Endothelial cell of umbilical vein (primary cell): ENCODE results near the gene OPCML.

ENCODE experiments used
- CTCF ChIP-seq, 2 donors: IDR thresholded peaks; 1 replicate in 1 of 2; 2 replicates in 1 of 2; pipeline ENCODE4 v1.5.1; 2011; ENCODE audit warnings: low read length in 2 of 2, mild to moderate bottlenecking in 2 of 2, moderate library complexity in 2 of 2, control low read depth in 1 of 2, inconsistent platforms in 1 of 2, low read depth in 1 of 2; ENCODE audit not compliant: insufficient read depth in 1 of 2; ENCODE audit errors: extremely low read depth in 1 of 2
- EZH2 ChIP-seq: IDR thresholded peaks from 2 replicates; pipeline ENCODE4 v1.6.1; 2012; ENCODE audit warnings: borderline replicate concordance, low read depth, mild to moderate bottlenecking, moderate library complexity, low read length, inconsistent platforms; ENCODE audit not compliant: severe bottlenecking
- MAX ChIP-seq: IDR thresholded peaks from 2 replicates; pipeline ENCODE4 v1.6.1; 2011; ENCODE audit not compliant: insufficient read depth, insufficient read length
- POLR2AphosphoS5 ChIP-seq: IDR thresholded peaks from 2 replicates; pipeline ENCODE4 v1.6.1; 2012; ENCODE audit warnings: low read depth, mild to moderate bottlenecking, control low read depth, low read length, moderate library complexity; ENCODE audit not compliant: insufficient read depth

GRCh38 chr11:133222425-133223330, 309.6 kb downstream of the OPCML start:
- TF ChIP-seq EZH2 = no peak
- TF ChIP-seq CTCF (IDR thresholded peaks at IDR 0.05; ENCODE audit: extremely low read depth in 1 of 2, insufficient read depth in 1 of 2, low read depth in 1 of 2, low read length in 2 of 2) = no peak
- no peak for TF ChIP-seq MAX
- no peak for TF ChIP-seq POLR2AphosphoS5
